ENCODE results near the gene GRIN1.
"Not testable (repeated sequence)": the region's sequence is repeated elsewhere in the genome, so short reads cannot be mapped to it uniquely, and the experiment has no call there.

Gene GRIN1

DNA sequence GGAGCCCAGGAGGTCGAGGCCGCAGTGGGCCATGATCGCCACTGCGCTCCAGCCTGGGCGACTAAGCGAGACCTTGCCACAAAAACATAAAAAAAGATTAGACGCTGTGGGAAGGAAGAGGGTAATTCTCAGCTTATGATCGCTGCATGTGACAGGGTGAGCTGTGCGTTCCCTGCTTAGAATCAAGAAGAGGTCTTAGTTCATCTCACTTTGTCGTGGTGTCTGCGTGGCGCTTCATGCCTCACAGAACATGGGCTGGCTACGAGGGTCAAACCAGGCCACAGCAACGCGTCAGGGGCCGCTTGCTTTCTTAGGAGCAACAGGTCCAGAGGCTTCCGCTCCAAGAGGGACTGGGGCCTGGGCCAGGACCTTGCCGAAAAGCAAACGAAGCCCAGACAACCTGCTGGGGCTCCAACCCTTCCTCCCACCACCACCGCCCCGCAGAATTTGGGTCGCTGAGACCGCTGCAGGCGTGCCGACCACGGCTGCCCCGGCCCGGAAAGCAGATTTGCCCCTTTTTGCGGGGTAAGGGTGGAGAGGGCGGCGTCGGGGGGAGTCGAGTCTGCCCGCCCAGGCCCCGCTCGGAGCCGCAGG is 10.0 kb upstream of the GRIN1 start:
- no peak for DNase-seq (ENCODE audit: low spot score)

DNA sequence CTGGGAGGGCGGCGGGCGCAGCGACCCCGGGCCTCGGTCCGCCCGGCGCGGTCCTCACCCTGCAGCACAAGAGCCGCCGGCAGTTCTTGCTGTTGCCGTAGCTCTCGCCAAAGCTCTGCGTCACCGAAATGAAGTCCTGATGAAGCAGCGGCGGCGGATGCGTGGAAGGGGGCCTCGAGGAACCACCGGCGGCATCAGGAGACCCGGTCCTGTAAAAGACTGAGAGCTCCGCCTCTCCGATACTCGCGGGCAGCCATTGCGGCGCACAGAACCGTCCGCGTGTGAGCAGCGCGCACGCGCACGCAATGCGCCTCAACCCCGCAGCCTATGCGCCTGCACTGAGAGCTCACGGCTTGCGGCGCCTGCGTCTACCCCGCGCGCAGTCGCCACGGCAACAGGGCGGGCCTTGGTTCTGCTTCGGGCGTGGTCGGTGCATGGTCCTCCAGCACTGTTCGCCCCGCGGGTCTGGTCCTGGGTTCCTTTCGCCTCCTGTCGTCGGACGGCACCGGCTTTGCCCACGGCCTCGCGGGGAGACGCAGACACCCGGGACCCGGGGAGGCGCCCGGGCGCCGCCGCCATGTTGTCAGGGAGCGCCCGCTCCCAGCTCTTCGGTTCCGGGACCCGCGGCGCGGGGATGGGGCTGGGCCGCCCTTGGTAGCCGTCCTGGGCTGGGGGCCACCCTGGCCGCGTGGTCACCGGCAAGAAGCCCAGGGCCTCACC is 9.3 kb upstream of the GRIN1 start:
- DNase-seq (ENCODE audit: low spot score) = peak; percentile 95

DNA sequence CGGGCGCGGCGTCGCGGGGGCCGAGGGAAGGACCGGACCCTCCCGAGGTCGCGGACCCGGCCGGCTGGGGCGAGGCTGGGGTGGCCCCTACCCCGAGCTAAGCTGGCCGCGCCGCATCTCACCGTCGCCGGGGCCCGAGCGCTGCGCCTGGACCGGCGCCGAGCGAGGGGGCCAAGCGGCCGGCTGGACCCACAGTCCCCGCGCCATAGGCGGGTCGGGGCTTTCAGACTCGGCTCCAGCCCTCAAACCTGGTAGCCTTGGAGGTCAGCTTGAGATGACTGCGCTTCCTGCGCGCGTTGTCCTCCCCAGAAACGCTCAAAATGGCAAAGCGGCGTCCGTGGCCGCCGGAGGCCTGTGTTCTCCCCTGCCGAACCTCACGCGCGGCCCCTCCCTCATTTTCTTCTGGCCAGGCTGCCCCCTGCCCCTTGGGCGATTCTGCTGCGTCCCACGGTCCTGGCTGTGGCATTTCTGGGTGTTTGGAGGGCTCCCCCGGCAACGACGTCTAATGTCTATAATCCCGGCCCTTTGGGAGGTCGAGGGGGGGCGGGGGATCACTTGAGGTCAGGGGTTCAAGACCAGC is 8.7 kb upstream of the GRIN1 start:
- DNase-seq (ENCODE audit: low spot score) = no peak

DNA sequence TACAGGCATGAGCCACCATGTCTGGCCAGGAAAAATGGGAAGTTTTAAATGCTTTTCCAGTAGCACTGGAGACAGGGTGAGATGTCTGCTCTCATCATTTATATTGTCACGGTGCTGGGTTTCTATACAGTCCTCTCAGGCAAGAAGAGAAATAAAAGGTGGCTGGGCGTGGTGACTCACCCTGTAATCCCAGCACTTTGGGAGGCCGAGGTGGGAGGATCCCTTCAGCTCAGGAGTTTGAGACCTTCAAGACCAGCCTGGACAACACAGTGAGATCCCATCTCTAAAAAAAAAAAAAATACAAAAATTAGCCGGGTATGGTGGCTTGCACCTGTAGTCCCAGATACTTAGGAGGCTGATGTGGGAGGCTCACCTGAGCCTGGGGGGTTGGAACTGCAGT is 4.8 kb upstream of the GRIN1 start:
- no peak for DNase-seq (ENCODE audit: low spot score)

DNA sequence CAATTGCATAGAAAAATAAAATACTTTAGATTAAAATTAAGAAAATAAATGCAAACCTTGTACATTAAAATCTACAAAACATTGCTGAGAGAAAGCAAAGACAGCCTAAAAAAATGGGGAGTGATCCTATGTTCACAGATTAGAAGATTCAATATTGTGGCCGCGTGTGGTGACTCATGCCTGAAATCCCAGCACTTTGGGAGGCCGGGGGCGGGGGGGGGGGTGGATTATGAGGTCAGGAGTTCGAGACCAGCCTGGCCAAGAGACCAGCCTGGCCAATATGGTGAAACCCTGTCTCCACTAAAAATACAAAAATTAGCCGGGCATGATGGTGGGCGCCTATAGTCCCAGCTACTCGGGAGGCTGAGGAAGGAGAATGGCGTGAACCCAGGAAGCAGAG is 3.8 kb upstream of the GRIN1 start:
- DNase-seq (ENCODE audit: low spot score) = not testable (repeated sequence)

DNA sequence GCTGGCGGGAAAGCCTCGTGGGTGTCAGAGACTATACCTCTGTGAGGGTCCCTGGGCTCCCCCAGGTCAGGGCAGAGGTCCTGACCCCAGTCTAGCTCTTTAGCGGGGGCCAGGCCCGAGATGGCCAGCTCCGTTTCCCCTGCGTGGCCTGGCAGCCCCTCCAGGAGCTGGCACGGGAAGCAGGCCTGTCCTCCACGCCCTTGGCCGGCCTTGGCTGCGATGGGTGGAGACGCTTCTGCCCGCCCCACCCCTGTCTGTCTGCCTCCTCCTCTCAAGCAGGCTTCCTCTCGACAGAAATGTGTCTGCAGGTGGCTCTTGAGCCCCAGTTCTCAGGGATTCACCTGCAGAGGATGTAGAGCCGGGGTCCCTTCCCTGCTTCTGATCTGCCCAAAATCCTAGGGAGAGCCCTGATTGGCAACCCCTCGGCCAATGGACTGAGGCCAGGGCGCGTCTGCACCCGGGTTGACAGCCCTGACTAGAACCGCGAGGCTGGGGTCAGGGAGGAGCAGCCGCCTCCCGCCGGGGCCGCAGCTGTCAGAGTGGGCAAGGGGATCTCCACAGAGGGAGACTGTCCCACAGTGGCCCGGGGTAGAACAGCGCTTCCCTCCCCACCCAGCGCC is 2.6 kb upstream of the GRIN1 start:
- no peak for DNase-seq (ENCODE audit: low spot score)

DNA sequence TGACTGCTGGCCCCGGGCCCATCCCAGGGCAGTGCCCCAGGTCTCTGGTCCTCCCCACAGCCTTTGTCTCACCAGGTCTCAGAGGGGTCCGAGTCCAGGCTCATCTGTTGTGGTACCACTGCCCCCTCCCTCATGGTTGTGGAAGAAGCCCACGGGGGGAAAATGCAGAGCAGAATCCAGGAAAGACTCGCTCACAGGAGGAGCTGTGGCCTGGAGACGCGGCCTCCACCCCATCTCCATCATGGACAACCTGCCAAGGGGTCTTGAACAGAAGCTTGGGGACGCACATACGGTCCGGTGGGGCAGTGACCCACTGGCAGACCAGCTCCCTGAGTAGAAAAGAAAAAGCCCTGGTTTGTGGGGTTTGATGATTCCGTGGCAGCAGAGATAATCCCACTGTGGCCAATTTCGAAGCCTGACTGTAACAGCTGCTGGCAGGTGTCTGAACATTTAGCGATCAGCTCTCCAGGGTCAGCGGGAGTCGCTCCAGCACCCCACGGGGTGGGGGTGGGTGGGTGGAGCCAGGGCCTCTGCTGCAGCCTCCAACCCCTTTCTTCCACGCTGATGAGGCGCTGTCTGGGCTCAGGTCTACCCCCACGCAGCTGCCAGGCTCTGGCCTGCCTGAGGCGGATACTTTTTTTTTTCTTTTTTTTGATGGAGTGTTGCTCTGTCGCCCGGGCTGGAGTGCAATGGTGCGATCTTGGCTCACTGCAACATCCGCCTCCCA is 1.9 kb upstream of the GRIN1 start:
- no peak for DNase-seq (ENCODE audit: low spot score)

DNA sequence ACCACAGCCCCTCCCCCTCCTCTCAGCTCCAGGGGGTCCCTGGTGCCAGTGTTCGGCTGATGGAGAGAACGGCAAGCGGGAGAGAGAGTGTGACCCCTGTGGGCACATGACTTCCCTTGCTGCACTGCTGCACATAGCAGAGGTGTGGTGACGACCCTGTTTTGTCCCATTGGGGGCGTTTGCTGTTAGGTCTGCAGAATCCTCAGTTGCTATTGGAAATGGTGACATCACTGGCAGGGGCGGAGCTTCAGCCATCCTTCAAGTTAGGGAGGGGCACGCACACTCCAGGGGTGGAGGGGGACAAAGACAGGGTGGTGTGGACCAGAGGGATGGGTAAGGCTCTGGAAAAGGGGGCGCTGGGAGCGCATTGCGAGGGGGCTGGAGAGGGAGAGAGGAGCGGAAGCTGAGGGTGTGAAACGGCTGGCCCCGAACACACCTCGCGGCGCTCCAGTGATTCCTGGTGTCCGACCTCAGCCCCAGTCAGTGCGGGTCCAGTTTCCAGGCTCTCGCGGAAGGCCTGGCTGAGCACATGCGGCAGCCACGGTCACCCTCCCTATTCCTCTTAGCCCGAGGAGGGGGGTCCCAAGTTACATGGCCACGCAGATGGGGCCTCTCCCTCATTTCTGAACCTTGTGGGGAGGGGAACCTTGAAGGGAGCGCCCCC is 764 bp upstream of the GRIN1 start:
- no peak for DNase-seq (ENCODE audit: low spot score)

DNA sequence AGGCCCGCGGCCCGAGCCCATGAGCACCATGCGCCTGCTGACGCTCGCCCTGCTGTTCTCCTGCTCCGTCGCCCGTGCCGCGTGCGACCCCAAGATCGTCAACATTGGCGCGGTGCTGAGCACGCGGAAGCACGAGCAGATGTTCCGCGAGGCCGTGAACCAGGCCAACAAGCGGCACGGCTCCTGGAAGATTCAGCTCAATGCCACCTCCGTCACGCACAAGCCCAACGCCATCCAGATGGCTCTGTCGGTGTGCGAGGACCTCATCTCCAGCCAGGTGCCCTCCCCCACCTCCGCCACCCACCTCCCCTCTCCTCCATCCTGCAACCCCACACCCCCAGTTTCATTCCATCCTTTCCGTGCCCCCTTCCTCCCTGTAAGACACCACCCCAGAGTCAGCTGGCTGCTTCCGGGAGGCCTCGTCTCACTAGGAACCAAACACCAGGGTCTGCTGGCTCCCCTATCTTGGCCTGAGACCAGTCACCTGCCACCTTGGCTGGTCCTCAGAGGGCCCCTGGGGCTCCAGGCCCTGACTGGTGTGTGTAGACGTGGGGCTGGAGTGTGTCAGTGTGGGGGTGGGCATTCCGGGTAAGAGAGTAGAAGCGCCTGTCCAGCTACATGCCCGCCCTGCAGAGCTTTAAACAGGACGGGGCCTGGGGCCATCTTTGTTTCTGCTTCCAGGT is 655 bp downstream of the GRIN1 start:
- no peak for DNase-seq (ENCODE audit: low spot score)

DNA sequence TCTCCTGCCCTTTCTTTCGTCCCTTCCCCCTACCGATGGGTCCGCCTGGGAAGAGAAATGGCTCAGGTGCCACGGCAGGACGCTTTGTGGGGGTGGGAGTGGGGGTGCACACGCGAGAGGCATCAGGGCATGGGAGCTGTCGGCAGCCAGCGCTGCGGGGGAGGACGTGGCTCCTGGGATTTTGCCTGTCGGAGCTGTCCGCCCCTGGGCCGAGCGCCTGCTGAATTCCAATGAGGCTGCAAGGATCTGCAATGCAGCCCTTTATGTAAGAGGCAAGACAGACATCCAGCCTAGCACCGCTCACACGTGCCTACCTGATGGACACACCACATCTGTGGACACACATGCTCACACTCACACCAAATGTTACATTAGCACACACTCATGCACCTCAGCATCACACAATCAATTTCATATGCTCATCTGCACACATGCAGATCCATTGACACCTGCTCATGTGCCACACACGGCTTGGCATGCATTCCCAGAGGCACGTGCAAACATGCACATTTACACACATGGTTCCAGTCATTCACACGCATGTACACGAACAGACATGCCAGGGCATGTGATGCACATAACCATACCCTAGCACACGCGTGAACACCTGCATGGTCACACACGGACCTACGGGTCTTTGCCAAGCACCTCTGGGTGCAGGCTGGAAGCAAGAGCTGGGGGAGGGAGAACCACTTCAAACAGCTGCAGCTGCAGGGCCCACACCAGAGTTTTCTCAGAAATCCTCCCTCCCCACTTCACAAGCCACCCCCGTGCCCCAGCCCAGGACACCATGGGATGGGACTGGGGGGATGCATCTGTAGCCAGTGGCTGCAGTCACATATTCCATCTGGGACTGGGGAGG is 1.4 kb downstream of the GRIN1 start:
- no peak for DNase-seq (ENCODE audit: low spot score)

DNA sequence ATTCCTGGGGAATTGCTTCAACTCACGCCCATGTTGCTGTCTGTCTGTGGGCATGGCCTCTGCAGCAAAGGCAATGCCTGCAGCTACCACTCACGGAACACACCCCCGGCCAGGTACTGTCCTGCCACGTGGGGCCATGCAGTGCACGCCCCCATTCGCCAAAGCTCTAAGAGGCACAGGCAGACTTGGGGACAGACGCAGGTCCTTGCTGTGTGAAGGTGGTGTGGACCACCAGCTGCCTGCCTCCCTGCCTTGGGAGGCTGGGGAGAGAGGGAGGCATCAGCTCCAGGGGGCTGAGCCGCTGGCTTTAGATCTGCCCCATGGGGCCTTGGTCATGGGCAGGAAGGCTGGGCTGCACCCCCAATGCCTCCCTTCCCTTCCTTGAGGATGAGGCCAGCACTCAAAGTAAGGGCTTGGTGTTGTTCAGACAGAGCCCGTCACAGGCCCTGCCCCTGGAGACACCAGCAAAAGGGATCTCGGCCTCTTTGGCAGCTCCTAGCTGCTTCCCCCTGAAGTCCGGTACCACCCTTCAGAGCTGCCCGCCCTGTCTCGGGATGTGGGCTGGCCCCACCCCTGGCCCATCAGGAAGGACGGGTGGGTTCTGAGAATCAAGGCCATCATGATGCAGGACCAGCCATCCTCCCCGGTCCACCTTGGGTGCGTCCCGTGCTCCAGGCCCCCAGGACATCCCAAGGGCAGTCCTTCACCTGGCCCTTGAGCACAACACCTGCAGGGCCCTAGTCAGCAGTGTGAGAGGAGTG is 2.3 kb downstream of the GRIN1 start:
- no peak for DNase-seq (ENCODE audit: low spot score)

DNA sequence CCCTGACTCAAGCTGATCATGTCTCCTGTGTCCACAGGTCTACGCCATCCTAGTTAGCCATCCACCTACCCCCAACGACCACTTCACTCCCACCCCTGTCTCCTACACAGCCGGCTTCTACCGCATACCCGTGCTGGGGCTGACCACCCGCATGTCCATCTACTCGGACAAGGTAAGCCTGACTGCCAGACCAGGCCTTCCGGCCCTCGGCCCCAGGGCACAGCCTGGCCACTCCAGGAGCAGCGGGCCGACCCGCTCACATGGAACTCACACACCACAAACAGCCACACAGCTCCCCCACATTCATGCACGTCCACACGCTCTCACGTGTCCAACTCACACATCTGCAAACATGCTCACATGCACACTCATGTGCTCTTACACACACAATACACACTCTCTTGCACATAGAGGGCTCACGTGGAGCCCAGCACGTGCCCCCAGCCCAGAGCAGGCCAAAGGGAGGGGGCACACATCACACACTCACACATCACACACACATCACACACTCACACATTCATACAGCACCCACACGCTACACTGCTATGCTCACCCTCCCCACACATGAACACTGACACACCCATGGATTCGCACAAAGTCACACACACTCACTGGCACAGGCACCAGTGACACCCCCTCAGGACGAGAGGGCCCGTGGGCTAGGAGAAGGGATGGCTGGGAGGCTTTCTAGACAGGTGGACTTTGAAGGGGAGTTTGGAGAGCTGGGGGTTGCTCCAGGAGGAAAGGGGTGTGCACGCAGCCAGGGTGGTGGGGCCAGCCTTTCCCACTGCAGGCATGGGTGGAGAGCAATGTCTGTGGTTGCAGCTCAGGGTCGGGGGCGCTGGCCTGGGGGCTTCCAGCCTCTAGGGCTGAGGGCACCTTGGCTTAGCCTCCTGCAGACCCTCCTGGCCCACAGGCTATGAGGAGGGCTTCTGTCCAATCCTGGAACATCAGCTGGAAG is 3.3 kb downstream of the GRIN1 start:
- DNase-seq (ENCODE audit: low spot score) = no peak

DNA sequence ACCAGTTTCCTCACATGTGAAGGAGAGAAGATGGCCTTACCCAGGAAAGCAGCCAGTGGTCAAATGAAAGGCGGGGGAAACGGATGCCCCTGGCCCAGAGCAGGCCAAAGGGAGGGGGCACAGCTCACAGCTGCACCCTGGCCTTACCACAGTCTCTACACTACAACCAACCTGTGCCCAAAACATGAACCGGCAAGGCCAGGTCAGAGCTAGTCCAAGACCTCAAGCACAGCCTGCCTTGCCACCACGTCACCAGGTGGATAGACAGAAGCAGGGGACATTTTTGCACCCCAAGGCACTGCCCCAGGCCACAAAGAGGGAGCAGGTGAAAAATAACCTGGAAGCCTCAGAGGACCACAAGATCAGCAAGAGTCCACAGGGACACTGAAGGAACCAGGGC is 4.5 kb downstream of the GRIN1 start:
- DNase-seq (ENCODE audit: low spot score) = no peak

DNA sequence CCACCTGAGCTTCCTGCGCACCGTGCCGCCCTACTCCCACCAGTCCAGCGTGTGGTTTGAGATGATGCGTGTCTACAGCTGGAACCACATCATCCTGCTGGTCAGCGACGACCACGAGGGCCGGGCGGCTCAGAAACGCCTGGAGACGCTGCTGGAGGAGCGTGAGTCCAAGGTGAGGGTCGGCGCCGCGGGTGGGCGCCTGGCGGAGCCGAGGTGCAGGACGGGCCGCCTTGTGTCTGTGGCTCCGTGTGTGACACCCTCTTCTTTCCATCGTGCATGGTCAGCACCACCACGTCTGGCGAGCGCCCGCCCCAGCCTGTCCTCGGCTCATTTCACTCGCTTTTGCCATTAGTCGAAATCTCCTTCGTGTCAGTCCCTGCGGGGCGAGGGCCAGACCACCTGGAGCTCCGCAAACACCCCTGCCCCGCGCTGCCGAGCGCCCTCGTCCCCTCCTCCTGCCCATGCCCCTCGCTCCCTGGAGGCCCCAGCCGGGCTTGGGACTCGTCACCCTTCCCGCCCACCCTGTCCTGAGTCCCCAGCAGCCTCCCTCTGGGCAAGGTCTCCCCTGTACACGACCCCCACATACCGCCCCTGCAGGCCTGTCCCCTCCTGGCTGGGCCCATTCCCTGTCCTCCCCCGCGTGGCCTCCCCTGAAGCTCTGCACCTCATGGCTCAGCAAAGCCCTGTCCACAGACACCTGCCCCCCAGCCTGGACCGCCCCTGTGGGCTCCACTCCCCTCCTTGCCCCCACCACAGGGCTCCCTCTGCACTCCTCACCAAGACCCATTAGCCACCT is 7.0 kb downstream of the GRIN1 start:
- no peak for DNase-seq (ENCODE audit: low spot score)

DNA sequence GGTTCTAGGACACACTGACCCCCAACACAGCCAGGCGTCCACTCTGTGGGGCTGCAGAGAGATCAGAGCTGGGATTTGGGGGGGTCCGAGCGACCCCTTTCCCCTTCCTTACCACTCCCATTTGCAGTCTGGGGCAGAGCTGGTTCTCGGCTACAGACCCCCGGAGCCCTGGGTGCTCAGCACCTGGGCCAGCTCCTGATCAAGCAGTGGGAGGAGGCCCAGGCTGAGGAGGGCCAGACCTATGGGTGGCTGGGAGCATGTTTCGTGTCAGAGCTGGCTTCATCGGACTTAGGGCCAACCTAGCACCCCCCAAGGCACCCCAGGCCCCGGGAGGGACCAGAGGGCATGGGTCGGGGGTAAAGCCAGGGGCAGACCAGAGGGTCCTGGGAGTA is 7.6 kb downstream of the GRIN1 start:
- no peak for DNase-seq (ENCODE audit: low spot score)

DNA sequence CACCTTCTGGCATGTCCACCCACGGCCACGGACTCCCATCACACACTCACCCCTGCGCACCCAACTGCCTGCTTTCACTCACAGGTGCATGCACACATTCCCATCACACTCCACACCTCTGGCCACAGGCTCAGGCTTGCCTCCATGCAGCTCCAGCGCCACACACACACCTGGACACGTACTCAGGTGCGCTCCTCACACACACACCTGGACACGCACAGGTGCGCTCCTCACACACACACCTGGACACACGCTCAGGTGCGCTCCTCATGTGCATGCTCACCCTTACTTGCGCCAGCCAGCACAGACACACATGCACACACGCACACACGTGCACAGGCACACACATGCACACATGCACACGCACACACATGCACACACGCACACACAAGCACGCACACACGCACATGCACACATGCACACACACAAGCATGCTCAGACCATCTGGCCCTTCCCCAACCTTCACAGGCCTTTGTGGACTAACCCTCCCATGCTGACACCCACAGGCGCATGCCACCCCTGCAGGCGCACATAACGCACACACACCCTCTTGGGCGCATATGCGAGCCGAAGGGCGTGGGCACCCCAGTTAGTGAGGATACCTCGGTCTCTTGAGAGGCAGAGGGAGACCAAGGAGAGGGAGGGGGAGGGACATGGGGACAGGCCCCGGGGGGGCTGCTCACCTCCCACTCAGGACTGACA is 8.3 kb downstream of the GRIN1 start:
- no peak for DNase-seq (ENCODE audit: low spot score)

DNA sequence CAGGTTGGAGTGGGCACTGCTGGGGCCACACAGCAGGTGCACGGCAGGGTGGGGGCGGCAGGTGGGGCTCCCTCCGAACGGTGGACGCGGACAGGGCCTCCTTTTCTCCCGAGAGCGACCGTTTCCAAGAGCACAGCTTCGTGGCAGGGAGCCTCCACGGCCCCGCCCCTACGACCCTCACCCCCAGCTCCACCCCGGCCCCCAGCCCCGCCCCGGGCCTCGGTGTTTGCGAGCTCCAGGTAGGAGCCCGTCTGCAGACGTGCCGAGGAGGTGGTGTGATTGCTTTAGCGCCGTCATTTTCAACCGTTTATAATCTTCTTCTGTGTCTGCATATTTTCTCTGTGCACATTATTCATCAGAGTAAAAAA is 8.8 kb downstream of the GRIN1 start:
- no peak for DNase-seq (ENCODE audit: low spot score)
